ENCODE data around the gene GRM7. TPM values are rescaled to one million over a fixed set of nuclear protein-coding genes. Genes with fewer than 3 reads are reported as not detected.

Gene GRM7
- total RNA-seq, 2 experiments from 2014 or later = not detected

DNA sequence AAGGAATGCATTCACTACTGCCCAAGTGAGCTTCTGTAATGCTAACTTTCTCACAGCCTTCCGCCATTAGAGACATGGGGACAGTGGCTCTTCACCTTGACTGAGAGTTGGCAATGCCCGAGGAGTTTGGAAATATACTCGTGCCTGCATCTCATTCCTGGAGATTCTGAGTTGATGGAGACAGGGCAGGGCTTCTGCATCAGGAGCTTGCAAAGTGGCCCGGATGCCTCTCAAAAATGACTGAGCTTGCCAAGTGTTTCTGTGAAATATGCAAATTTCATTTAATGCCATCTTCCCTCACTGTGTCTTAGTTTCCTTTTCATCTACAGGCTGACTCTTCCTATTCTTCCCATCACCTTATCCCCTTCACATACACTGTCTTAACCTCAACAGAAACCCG lies 346.2 kb downstream of the GRM7 start:
- H3K9me3 Mint-ChIP-seq = peaks cover 4% of the 10 kb centered on the region
- no peaks in the 10 kb centered on the region for H3K36me3 Mint-ChIP-seq (ENCODE audit: low read depth)
- no peaks in the 10 kb centered on the region for H3K27me3 Mint-ChIP-seq
- DNase-seq = no peak
- no peak overlapping the region for H3K4me3 Mint-ChIP-seq
- no peak overlapping the region for H3K27ac Mint-ChIP-seq
- H3K4me1 Mint-ChIP-seq (ENCODE audit: low read depth) = no peaks in the 10 kb centered on the region
- ChIA-PET CTCF (no interaction called here), POLR2A (no interaction called here)
- intact Hi-C loops (cut with micrococcal nuclease) = no loop called here
- ATAC-seq = no peak
- TF ChIP-seq, protein P1, sequence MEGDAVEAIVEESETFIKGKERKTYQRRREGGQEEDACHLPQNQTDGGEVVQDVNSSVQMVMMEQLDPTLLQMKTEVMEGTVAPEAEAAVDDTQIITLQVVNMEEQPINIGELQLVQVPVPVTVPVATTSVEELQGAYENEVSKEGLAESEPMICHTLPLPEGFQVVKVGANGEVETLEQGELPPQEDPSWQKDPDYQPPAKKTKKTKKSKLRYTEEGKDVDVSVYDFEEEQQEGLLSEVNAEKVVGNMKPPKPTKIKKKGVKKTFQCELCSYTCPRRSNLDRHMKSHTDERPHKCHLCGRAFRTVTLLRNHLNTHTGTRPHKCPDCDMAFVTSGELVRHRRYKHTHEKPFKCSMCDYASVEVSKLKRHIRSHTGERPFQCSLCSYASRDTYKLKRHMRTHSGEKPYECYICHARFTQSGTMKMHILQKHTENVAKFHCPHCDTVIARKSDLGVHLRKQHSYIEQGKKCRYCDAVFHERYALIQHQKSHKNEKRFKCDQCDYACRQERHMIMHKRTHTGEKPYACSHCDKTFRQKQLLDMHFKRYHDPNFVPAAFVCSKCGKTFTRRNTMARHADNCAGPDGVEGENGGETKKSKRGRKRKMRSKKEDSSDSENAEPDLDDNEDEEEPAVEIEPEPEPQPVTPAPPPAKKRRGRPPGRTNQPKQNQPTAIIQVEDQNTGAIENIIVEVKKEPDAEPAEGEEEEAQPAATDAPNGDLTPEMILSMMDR (IDR thresholded peaks at IDR 0.05) = no peak

DNA sequence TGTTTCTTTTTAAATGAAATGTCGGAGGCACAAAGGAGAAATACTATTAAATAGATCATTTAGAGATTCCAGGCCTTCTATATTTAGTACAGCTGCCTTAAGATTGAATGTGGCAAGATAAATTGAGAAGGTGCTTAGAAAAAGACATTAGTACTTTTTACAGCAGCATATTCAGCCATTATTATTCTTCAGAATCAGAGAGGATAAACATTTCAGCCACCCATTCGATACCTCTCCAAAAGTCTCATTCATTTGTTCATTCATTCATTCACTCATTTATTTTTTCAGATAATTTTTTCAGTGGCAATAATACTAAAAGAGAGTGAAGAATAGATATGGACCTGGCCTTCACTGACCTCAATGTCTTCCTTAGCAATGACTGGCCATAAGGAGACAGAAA lies 347.0 kb downstream of the GRM7 start:
- Mint-ChIP-seq H3K36me3 (ENCODE audit: low read depth) (no peaks in the 10 kb centered on the region), H3K27ac (no peak overlapping the region), H3K27me3 (no peaks in the 10 kb centered on the region), H3K4me3 (no peak overlapping the region), H3K9me3 (peaks cover 4% of the 10 kb centered on the region), H3K4me1 (ENCODE audit: low read depth) (no peaks in the 10 kb centered on the region)
- intact Hi-C loops (cut with micrococcal nuclease) = no loop called here
- ATAC-seq (no peak), DNase-seq (no peak)
- TF ChIP-seq, protein P1 (IDR thresholded peaks at IDR 0.05) = no peak
- ChIA-PET POLR2A (no interaction called here), CTCF (no interaction called here)

DNA sequence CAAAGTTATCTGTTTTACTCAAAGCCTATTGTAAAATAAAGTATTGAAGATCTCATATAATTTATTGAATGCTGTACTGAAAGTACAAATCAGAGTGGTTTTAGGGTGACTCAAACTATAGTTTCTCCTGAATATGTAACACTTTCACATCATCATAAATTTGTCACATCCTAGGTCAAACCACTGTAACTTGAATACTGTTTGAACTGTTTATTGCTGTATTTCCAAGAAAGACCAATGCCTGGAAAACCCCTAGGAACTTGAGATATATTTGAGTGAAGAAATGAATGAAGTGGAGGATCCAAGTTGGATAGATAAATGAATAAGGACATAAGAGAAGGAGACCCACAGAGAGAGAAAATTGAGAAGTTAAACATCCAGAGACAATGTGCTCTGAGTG lies 348.2 kb downstream of the GRM7 start:
- Mint-ChIP-seq H3K36me3 (ENCODE audit: low read depth) (no peaks in the 10 kb centered on the region), H3K4me1 (ENCODE audit: low read depth) (no peaks in the 10 kb centered on the region), H3K4me3 (no peak overlapping the region), H3K27ac (no peak overlapping the region), H3K27me3 (no peaks in the 10 kb centered on the region), H3K9me3 (peaks cover 1% of the 10 kb centered on the region)
- ATAC-seq (peak; percentile 34), DNase-seq (no peak)
- TF ChIP-seq, protein P1 (IDR thresholded peaks at IDR 0.05) = no peak
- intact Hi-C loops (cut with micrococcal nuclease) = no loop called here
- CTCF ChIA-PET = no interaction called here
- POLR2A ChIA-PET = no interaction called here

DNA sequence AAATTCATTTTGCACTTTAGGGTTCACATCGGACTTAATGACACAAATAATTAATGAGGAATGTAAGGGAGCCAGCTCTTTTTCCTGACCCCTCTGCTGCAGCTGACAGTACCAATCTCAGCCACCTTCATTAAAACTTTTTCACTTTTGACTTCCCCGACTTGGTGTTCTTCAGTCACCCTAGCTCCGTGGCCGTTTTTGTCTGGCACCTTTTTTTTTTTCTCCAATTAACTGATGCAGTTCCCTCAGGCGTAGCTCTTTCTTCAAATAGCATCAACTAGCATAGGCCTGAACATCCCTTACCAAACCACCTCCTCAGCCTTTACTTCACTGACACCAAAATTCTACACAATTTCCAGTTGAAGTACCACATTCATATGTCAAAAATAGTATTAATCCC lies 350.8 kb downstream of the GRM7 start:
- intact Hi-C loops (cut with micrococcal nuclease) = no loop called here

DNA sequence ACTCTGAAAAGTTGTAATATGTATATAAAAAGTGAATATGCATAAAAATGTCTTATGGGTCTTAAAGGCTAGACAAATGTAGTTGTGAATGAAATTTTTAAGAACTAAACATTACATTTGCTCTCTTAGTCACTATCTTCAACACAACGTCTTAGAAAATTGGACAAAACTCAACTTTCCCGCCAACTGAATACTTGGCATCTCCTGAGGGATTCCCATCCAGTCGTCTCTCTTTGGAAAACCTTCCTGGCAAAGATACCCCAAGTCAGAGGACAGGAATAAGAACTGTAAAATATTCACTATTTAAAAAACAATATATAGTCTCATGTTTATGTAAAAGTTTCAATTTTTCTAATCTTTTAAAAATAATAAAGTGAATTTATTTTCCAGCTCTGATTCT lies 354.8 kb downstream of the GRM7 start:
- POLR2A ChIA-PET = no interaction called here
- intact Hi-C loops (cut with micrococcal nuclease) = no loop called here
- CTCF ChIA-PET = no interaction called here
- ATAC-seq = no peak
- DNase-seq = no peak
- H3K9me3 Mint-ChIP-seq = peaks cover 1% of the 10 kb centered on the region
- H3K27ac Mint-ChIP-seq = no peak overlapping the region
- no peaks in the 10 kb centered on the region for H3K36me3 Mint-ChIP-seq (ENCODE audit: low read depth)
- H3K4me1 Mint-ChIP-seq (ENCODE audit: low read depth) = no peaks in the 10 kb centered on the region
- TF ChIP-seq, protein P1 (IDR thresholded peaks at IDR 0.05) = no peak
- no peak overlapping the region for H3K4me3 Mint-ChIP-seq
- no peaks in the 10 kb centered on the region for H3K27me3 Mint-ChIP-seq

More for the DNA sequence above, 350.8 kb downstream of the GRM7 start:
- Mint-ChIP-seq H3K4me1 (ENCODE audit: low read depth) (no peaks in the 10 kb centered on the region), H3K27ac (no peak overlapping the region), H3K36me3 (ENCODE audit: low read depth) (no peaks in the 10 kb centered on the region), H3K9me3 (peaks cover 1% of the 10 kb centered on the region), H3K27me3 (no peaks in the 10 kb centered on the region), H3K4me3 (no peak overlapping the region)
- ATAC-seq (no peak), DNase-seq (no peak)
- POLR2A ChIA-PET = interaction anchor here (0.7 kb wide), 1 partner anchor 1539 kb away, joined by 4 read pairs; no protein-coding TSS in a partner anchor
- TF ChIP-seq, protein P1 (IDR thresholded peaks at IDR 0.05) = no peak
- CTCF ChIA-PET = interaction anchor here (0.7 kb wide), 1 partner anchor 642 kb away, joined by 3 read pairs; no protein-coding TSS in a partner anchor
